ENCODE results near the gene SUMF1. TPM values are rescaled to one million over a fixed set of nuclear protein-coding genes. Genes with fewer than 3 reads are reported as not detected.

The SUMF1 gene
- total RNA-seq, 4 donors from 2014 or later = 39.6 to 51.3 (median 47.0) TPM

DNA sequence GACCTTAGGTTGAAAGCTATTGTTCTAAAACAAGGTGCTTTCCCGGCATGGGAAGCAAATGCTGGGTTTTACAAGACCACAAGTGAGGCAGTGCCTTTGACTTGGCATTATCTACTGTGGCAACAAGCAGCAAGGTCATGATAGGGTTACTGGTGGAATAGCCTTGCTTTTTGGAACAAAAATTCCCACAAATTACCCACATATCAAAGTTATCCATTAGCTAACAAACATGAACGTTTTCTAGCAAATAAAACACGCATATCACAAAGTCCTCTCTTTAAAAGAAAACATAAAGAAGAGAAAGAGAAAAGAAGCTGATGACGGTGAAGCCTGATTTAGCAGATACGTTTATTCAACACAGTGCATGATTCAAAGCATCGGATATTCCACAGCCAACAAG is 106.3 kb downstream of the SUMF1 start:
- 85 to 90% methylated on average over 6 of the region's 6 CpGs for WGBS, 2 donors (ENCODE audit: low coverage in 1 of 2)
- H3K27ac ChIP-seq = no peak overlapping the region
- no peak overlapping the region for H3K4me3 ChIP-seq
- no peaks in the 10 kb centered on the region for H3K27me3 ChIP-seq
- TF ChIP-seq EP300 (IDR thresholded peaks at IDR 0.05) (no peak), POLR2A (IDR thresholded peaks at IDR 0.05) (no peak), POLR2AphosphoS5 (IDR thresholded peaks at IDR 0.05) (no peak)
- TF ChIP-seq, protein P1, sequence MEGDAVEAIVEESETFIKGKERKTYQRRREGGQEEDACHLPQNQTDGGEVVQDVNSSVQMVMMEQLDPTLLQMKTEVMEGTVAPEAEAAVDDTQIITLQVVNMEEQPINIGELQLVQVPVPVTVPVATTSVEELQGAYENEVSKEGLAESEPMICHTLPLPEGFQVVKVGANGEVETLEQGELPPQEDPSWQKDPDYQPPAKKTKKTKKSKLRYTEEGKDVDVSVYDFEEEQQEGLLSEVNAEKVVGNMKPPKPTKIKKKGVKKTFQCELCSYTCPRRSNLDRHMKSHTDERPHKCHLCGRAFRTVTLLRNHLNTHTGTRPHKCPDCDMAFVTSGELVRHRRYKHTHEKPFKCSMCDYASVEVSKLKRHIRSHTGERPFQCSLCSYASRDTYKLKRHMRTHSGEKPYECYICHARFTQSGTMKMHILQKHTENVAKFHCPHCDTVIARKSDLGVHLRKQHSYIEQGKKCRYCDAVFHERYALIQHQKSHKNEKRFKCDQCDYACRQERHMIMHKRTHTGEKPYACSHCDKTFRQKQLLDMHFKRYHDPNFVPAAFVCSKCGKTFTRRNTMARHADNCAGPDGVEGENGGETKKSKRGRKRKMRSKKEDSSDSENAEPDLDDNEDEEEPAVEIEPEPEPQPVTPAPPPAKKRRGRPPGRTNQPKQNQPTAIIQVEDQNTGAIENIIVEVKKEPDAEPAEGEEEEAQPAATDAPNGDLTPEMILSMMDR (IDR thresholded peaks at IDR 0.05) = no peak
- no peaks in the 10 kb centered on the region for H3K9me3 ChIP-seq
- no peak for ATAC-seq
- H3K36me3 ChIP-seq = peaks cover 0 to 15% of the 10 kb centered on the region in 2 donors
- peaks cover 0 to 26% (median 3%) of the 10 kb centered on the region in 3 donors for H3K4me1 ChIP-seq

DNA sequence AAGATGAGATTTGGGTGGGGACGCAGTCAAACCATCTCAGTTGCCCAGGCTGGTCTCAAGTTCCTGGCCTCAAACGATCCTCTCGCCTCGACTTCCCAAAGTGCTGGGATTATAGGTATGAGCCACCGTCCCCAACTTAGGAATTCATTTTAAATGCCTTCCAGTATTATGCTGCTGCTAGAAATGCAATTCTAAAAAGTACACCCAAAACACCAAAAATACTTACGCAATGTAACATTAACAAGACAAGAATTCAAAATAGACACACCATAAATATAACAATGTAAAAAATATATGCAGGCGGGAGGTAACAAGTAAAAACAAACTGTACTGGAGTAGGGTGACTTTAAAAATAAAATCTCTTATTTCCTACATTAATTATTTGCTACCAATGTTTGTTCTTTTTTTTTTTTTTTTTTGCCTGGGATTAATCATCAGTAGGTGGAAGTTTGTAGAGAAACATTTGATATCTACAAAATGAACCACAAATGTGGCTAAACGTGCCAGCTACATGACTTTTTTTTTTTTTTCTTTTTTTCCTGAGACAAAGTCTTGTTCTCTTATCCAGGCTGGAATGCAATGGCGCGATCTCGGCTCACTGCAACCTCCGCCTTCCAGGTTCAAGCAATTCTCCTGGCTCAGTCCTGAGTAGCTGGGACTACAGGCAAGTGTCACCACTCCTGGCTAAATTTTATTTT is 107.1 kb downstream of the SUMF1 start:
- no peak overlapping the region for H3K4me3 ChIP-seq
- peaks cover 0 to 34% (median 3%) of the 10 kb centered on the region in 3 donors for H3K4me1 ChIP-seq
- H3K27me3 ChIP-seq = no peaks in the 10 kb centered on the region
- ATAC-seq = no peak
- no peak overlapping the region for H3K27ac ChIP-seq
- 95 to 97% methylated on average over 8 to 12 of the region's 12 CpGs for WGBS, 2 donors (ENCODE audit: low coverage in 1 of 2)
- H3K9me3 ChIP-seq = no peaks in the 10 kb centered on the region
- TF ChIP-seq, protein P1 (IDR thresholded peaks at IDR 0.05) = no peak
- TF ChIP-seq EP300 (IDR thresholded peaks at IDR 0.05) (no peak), POLR2AphosphoS5 (IDR thresholded peaks at IDR 0.05) (no peak), POLR2A (IDR thresholded peaks at IDR 0.05) (no peak)
- H3K36me3 ChIP-seq = peaks cover 0 to 15% of the 10 kb centered on the region in 2 donors

DNA sequence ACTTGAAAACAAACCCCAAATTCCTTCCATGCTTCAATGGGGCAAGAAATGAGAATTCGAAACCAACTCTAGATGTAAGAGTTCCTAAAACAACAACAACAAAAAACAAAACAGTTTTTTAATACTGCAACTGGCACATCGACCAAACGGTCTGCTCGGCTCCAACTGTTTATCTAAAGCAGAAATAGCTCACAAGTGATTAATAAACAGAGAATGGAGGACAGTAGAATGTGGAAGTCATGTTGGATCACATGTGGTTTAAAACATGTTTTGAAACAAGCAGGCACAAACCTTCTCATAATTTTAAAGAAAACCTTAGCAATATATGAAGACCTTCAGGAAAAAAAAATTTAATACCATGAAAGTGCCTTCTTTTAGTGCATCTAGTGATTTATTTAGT is 108.8 kb downstream of the SUMF1 start:
- no peak overlapping the region for H3K27ac ChIP-seq
- H3K9me3 ChIP-seq = no peaks in the 10 kb centered on the region
- TF ChIP-seq, protein P1 (IDR thresholded peaks at IDR 0.05) = no peak
- no peak for TF ChIP-seq EP300 (IDR thresholded peaks at IDR 0.05)
- 39 to 51% methylated on average over 4 of the region's 4 CpGs for WGBS, 2 donors (ENCODE audit: low coverage in 1 of 2)
- H3K4me3 ChIP-seq = no peak overlapping the region
- no peak for ATAC-seq
- H3K4me1 ChIP-seq = peaks cover 0 to 35% (median 3%) of the 10 kb centered on the region in 3 donors
- no peaks in the 10 kb centered on the region for H3K27me3 ChIP-seq
- peaks cover 0 to 15% of the 10 kb centered on the region in 2 donors for H3K36me3 ChIP-seq

- Histone ChIP-seq H3K9me3 (no peaks in the 10 kb centered on the region), H3K4me1 (peaks cover 0 to 35% (median 3%) of the 10 kb centered on the region in 3 donors), H3K27me3 (no peaks in the 10 kb centered on the region), H3K36me3 (peaks cover 0 to 11% of the 10 kb centered on the region in 2 donors), H3K4me3 (no peak overlapping the region), H3K27ac (peak overlapping the region in 2 of 4 donors; percentile 25 to 45)
- ATAC-seq = no peak
- TF ChIP-seq POLR2A (IDR thresholded peaks at IDR 0.05) = no peak
- WGBS, 2 donors (ENCODE audit: low coverage in 1 of 2) = 38 to 65% methylated on average over 6 to 10 of the region's 10 CpGs
These were observed 110.3 kb downstream of the SUMF1 start for GRCh38 chr3:4356546-4357410.

DNA sequence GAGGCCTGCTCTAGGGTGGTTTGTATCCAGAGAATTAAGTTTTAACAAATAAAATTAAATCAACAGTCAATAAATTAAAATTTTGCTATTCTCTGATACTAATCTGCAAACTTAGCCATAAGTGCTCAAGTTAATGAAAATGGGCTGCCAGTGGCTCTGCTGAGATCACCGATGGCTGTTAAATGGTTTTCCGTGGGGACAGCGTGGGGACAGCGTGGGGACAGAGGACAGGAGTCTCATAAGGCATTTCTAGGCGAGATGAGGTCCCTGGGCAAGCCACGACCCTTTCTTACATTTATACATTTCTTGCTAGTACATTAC is 110.9 kb downstream of the SUMF1 start:
- TF ChIP-seq, protein P1 (IDR thresholded peaks at IDR 0.05) = no peak
- TF ChIP-seq POLR2AphosphoS5 (IDR thresholded peaks at IDR 0.05) (no peak), POLR2A (IDR thresholded peaks at IDR 0.05) (no peak)
- Histone ChIP-seq H3K9me3 (no peaks in the 10 kb centered on the region), H3K27ac (peak overlapping the region in 2 of 4 donors; percentile 25 to 45), H3K36me3 (peaks cover 0 to 5% of the 10 kb centered on the region in 2 donors), H3K27me3 (no peaks in the 10 kb centered on the region), H3K4me3 (no peak overlapping the region), H3K4me1 (peaks cover 3 to 39% (median 3%) of the 10 kb centered on the region in 3 donors)
- no peak for ATAC-seq
- WGBS, 2 donors (ENCODE audit: low coverage in 1 of 2) = 45 to 75% methylated on average over 5 of the region's 6 CpGs
